GM12873 (cell line): ENCODE results near the gene GREB1.

Experiments
- TF ChIP-seq, protein P1 (sequence below): IDR thresholded peaks from 2 replicates; pipeline ENCODE4 v1.5.1; 2012; ENCODE audit warnings: low read depth, mild to moderate bottlenecking, moderate library complexity, low read length, control low read depth; ENCODE audit not compliant: insufficient read depth; ENCODE audit errors: missing control alignments

Gene GREB1

DNA sequence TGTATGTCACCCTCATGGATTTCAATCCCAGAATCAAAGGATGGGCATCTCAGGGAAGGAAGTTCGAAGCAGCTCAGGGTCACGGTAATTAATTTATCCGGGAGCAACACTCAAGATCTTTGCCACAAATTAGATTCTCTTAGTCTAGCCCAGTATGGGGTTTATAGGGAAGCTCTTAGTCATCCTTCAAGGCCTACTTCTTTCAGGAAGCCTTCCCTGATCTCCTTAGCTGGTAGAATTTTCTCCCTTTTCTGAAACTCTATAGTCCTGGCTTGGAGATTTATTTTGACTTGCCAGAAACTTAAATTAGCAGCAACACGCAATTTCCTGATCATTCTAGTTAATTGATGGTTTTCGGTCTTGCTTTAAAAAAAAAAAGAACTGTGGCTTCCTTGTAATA is 20.5 kb upstream of the GREB1 start:
- TF ChIP-seq, protein P1, sequence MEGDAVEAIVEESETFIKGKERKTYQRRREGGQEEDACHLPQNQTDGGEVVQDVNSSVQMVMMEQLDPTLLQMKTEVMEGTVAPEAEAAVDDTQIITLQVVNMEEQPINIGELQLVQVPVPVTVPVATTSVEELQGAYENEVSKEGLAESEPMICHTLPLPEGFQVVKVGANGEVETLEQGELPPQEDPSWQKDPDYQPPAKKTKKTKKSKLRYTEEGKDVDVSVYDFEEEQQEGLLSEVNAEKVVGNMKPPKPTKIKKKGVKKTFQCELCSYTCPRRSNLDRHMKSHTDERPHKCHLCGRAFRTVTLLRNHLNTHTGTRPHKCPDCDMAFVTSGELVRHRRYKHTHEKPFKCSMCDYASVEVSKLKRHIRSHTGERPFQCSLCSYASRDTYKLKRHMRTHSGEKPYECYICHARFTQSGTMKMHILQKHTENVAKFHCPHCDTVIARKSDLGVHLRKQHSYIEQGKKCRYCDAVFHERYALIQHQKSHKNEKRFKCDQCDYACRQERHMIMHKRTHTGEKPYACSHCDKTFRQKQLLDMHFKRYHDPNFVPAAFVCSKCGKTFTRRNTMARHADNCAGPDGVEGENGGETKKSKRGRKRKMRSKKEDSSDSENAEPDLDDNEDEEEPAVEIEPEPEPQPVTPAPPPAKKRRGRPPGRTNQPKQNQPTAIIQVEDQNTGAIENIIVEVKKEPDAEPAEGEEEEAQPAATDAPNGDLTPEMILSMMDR, result no peak

DNA sequence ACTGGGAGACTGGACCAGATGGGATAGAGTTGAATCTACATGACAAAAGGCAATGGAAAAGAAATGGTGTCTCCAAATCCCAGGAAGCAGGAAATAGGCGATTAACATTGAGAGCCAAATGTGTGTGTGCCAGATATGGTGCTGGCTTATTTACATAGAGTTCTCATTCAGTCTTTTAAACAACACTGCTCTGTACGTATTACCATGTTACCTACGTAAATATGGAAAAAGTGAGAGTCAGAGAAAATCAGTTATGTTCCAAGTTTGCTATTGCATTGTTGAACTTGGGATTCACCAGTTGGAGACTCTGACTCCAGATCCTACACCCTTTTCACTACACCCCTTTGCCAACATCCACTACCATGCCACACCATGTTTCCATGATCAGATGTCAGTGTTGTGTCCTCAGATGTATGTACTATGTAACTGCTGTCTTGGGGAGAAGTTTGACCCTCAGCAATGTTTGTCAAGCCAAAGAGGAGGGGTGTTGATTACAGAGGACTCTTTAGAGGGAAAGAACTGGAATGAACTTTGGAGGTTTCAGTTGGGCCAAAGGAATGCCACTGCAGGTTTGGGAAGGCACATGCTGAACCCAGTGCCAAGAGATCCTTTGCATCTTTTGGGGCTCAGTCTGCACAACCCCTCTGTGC is 19.6 kb upstream of the GREB1 start:
- TF ChIP-seq, protein P1, result no peak

DNA sequence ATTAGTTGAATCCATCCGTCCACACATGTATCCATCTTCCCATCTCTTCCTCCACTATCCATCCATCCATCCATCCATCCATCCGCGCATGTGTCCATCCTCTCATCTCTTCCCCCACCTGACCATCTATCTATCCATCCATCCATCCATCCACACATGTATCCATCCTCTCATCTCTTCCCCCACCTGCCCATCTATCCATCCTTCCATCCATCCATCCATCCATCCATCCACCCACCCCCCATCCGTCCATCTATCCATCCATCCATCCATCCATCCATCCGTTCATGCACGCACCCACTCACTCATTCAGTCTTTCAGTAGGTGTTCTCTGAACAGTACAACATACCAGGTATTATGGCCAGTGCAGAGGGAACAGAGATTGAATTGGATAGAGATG is 18.9 kb upstream of the GREB1 start:
- TF ChIP-seq, protein P1, result no peak

DNA sequence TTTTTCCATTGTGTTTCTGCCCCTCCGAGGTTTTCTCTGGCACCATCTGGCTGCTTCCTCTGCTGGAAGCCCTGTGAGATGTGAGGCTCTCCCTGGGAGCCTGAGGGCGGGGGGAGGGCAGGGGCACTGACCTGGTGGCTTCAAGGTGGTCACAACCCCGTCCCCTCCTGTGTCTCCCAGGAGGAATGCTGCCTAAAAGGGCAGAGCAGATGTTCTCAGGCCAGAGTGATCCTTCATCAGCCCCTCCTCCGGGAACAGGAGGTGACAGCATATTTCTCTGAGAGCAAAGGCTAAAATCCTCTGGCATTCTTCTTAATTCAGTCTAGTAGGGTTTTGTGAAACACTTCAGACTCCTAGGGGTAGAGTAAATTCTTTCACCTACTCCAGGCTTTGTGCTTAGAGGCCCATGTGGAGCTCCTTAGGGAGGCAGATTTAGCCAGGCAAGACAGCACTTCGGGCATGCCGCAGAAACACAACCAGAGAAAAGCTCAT is 18.3 kb upstream of the GREB1 start:
- TF ChIP-seq, protein P1, result no peak

DNA sequence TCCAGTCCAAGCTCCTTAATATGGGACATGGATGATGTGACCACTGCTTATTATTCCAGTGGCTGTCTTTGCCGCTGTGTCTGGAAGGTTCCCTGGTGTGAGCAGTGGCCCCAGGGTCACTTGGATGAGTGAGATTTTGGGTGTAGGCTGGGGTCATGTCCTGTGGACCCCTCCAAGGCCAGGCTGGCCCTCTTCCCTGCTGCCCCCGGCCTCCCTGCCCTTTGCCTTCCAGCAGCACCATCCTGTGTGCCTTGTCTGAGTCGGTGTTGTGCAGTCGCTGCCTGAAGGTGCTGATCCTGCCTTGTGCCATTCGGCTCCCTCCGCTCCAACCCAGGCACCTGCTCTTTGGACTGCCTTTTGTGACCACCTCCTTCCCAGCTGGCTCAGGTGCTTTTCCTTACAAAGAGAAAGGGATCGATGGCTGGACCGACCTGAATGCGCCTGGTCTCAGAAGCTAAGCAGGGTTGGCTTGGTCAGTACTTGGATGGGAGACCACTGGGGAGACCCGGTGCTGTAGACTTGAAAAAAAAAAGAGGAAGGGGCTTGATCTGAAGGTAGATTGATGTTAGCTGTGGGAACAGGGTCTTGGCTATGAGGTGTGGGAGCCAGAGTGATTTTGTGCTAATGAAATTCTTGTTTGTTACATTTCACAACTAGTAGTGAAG is 16.7 kb upstream of the GREB1 start:
- TF ChIP-seq, protein P1, result no peak

DNA sequence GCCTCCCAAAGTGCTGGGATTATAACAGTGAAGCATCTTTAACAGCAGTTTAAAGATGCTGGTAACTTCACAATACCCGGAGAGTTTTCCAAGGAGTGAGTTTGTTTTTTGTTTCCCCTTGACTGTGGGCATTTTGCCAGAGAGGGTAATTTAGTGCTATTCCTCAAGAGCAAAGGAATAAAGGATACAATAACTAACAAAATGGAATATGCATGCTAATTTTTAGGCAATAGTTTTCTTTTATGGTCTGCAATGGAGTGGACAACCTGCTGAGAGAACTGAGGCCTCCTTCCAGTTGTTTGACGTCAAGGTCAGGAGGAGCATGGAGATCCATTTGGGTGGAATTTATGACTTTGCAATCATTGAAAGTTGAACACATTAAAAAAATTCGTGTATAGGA is 15.9 kb upstream of the GREB1 start:
- TF ChIP-seq, protein P1, result no peak

DNA sequence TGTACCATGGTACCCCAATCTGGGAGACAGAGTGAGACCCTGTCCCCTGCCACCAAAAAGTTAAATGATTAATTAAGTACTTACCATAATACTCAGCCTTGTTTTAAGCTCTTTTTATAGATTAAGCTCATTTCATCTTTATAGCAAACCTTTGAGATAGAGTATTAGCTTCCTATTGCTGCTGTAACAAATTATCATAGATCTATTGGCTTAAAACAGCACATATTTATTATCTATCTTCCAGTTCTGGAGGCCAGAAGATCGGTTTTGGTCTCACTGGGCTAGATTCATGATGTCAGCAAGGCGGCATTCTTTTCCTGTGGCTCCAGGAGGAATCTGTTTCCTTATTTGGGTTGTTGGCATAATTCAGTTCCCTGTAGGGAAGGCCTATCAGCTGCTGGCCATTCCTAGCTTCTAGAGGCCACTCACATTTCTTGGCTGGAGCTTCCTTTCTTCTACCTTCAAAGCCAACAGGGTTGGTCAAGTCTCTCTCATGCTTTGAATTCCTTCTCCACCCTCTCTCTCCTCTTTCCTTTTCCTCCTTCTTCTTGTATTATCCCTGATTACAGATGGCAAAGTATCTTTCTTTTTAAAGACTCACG is 13.7 kb upstream of the GREB1 start:
- TF ChIP-seq, protein P1, result no peak
